ENCODE results near the gene SLC6A6. TPM values are rescaled to one million over a fixed set of nuclear protein-coding genes. Genes with fewer than 3 reads are reported as not detected.
"Not testable (repeated sequence)": the region's sequence is repeated elsewhere in the genome, so short reads cannot be mapped to it uniquely, and the experiment has no call there.

Gene SLC6A6
- total RNA-seq, 2 donors from 2014 or later, result 52.7 to 71.9 TPM

GRCh38 chr3:14513566-14514322 lies 111.3 kb downstream of the SLC6A6 start:
- Mint-ChIP-seq H3K9me3 (no peaks in the 10 kb centered on the region), H3K27ac (no peak overlapping the region), H3K36me3 (no peaks in the 10 kb centered on the region)
- no peak for ATAC-seq
- DNase-seq (ENCODE audit: low spot score in 2 of 2), result peak in 1 of 2 donors; percentile 42

GRCh38 chr3:14514323-14514720 lies 111.9 kb downstream of the SLC6A6 start:
- no peak overlapping the region for H3K27ac Mint-ChIP-seq
- H3K36me3 Mint-ChIP-seq, result no peaks in the 10 kb centered on the region
- no peak for ATAC-seq
- no peaks in the 10 kb centered on the region for H3K9me3 Mint-ChIP-seq
- peak in 1 of 2 donors; percentile 41 for DNase-seq (ENCODE audit: low spot score in 2 of 2)

- DNase-seq (ENCODE audit: low spot score in 2 of 2), result peak in 1 of 2 donors; percentile 11
- H3K27ac Mint-ChIP-seq, H3K9me3 Mint-ChIP-seq, ATAC-seq, H3K36me3 Mint-ChIP-seq: not testable (repeated sequence)
Measured at GRCh38 chr3:14515526-14515925, 113.1 kb downstream of the SLC6A6 start.

GRCh38 chr3:14516738-14517345 lies 114.4 kb downstream of the SLC6A6 start:
- ATAC-seq (no peak), DNase-seq (ENCODE audit: low spot score in 2 of 2) (peak in 1 of 2 donors; percentile 7)
- Mint-ChIP-seq H3K36me3 (no peaks in the 10 kb centered on the region), H3K9me3 (no peaks in the 10 kb centered on the region), H3K27ac (no peak overlapping the region)

GRCh38 chr3:14517601-14518431 lies 115.4 kb downstream of the SLC6A6 start:
- no peak for ATAC-seq
- Mint-ChIP-seq H3K27ac (no peak overlapping the region), H3K36me3 (no peaks in the 10 kb centered on the region), H3K9me3 (no peaks in the 10 kb centered on the region)
- peak in 1 of 2 donors; percentile 46 for DNase-seq (ENCODE audit: low spot score in 2 of 2)

GRCh38 chr3:14518432-14518802 lies 116.0 kb downstream of the SLC6A6 start:
- ATAC-seq, result no peak
- Mint-ChIP-seq H3K27ac (peak overlapping the region in 1 of 2 donors; percentile 72), H3K36me3 (no peaks in the 10 kb centered on the region), H3K9me3 (no peaks in the 10 kb centered on the region)
- peak in 1 of 2 donors; percentile 13 for DNase-seq (ENCODE audit: low spot score in 2 of 2)

GRCh38 chr3:14518893-14519292 lies 116.5 kb downstream of the SLC6A6 start:
- Mint-ChIP-seq H3K27ac (no peak overlapping the region), H3K36me3 (no peaks in the 10 kb centered on the region), H3K9me3 (no peaks in the 10 kb centered on the region)
- DNase-seq (ENCODE audit: low spot score in 2 of 2) (no peak), ATAC-seq (no peak)

- H3K9me3 Mint-ChIP-seq, result no peaks in the 10 kb centered on the region
- DNase-seq (ENCODE audit: low spot score in 2 of 2) (no peak), ATAC-seq (no peak)
- no peaks in the 10 kb centered on the region for H3K36me3 Mint-ChIP-seq
- no peak overlapping the region for H3K27ac Mint-ChIP-seq
Measured at GRCh38 chr3:14519406-14519805, 117.0 kb downstream of the SLC6A6 start.

GRCh38 chr3:14520149-14520548 lies 117.7 kb downstream of the SLC6A6 start:
- Mint-ChIP-seq H3K27ac (no peak overlapping the region), H3K9me3 (no peaks in the 10 kb centered on the region), H3K36me3 (no peaks in the 10 kb centered on the region)
- DNase-seq (ENCODE audit: low spot score in 2 of 2) (peak in 1 of 2 donors; percentile 48), ATAC-seq (no peak)

- ATAC-seq, result no peak
- Mint-ChIP-seq H3K9me3 (no peaks in the 10 kb centered on the region), H3K27ac (peak overlapping the region in 1 of 2 donors; percentile 0), H3K36me3 (no peaks in the 10 kb centered on the region)
- DNase-seq (ENCODE audit: low spot score in 2 of 2), result peak in 1 of 2 donors; percentile 35
Measured at GRCh38 chr3:14520967-14521366, 118.6 kb downstream of the SLC6A6 start.

- Mint-ChIP-seq H3K36me3 (no peaks in the 10 kb centered on the region), H3K27ac (no peak overlapping the region), H3K9me3 (no peaks in the 10 kb centered on the region)
- peak in 1 of 2 donors; percentile 41 for DNase-seq (ENCODE audit: low spot score in 2 of 2)
- no peak for ATAC-seq
Measured at GRCh38 chr3:14521611-14522010, 119.2 kb downstream of the SLC6A6 start.

GRCh38 chr3:14522129-14522691 lies 119.8 kb downstream of the SLC6A6 start:
- no peak for ATAC-seq
- peak in 1 of 2 donors; percentile 38 for DNase-seq (ENCODE audit: low spot score in 2 of 2)
- Mint-ChIP-seq H3K36me3 (no peaks in the 10 kb centered on the region), H3K27ac (no peak overlapping the region), H3K9me3 (no peaks in the 10 kb centered on the region)

- H3K9me3 Mint-ChIP-seq, result no peaks in the 10 kb centered on the region
- peak in 1 of 2 donors; percentile 42 for DNase-seq (ENCODE audit: low spot score in 2 of 2)
- H3K36me3 Mint-ChIP-seq, result no peaks in the 10 kb centered on the region
- ATAC-seq, result no peak
- H3K27ac Mint-ChIP-seq, result no peak overlapping the region
Measured at GRCh38 chr3:14522768-14523167, 120.4 kb downstream of the SLC6A6 start.

GRCh38 chr3:14523792-14524191 lies 121.4 kb downstream of the SLC6A6 start:
- ATAC-seq (no peak), DNase-seq (ENCODE audit: low spot score in 2 of 2) (peak in 1 of 2 donors; percentile 9)
- Mint-ChIP-seq H3K27ac (no peak overlapping the region), H3K9me3 (no peaks in the 10 kb centered on the region), H3K36me3 (no peaks in the 10 kb centered on the region)

GRCh38 chr3:14524311-14524711 lies 121.9 kb downstream of the SLC6A6 start:
- DNase-seq (ENCODE audit: low spot score in 2 of 2) (peak in 1 of 2 donors; percentile 52), ATAC-seq (no peak)
- H3K27ac Mint-ChIP-seq, result no peak overlapping the region
- no peaks in the 10 kb centered on the region for H3K36me3 Mint-ChIP-seq
- no peaks in the 10 kb centered on the region for H3K9me3 Mint-ChIP-seq

- Mint-ChIP-seq H3K27ac (no peak overlapping the region), H3K9me3 (no peaks in the 10 kb centered on the region), H3K36me3 (no peaks in the 10 kb centered on the region)
- ATAC-seq (no peak), DNase-seq (ENCODE audit: low spot score in 2 of 2) (peak in 1 of 2 donors; percentile 37)
Measured at GRCh38 chr3:14524920-14525660, 122.7 kb downstream of the SLC6A6 start.
